GM21737 (cell line): Measurements from ENCODE around the gene FBXO41.

Experiments
- ATAC-seq: cut with Tn5 transposase; IDR thresholded peaks from one replicate; pipeline ENCODE4 v1.9.1; 2021; ENCODE audit warnings: mild to moderate bottlenecking, moderate library complexity; ENCODE audit not compliant: unreplicated experiment

The FBXO41 gene, protein sequence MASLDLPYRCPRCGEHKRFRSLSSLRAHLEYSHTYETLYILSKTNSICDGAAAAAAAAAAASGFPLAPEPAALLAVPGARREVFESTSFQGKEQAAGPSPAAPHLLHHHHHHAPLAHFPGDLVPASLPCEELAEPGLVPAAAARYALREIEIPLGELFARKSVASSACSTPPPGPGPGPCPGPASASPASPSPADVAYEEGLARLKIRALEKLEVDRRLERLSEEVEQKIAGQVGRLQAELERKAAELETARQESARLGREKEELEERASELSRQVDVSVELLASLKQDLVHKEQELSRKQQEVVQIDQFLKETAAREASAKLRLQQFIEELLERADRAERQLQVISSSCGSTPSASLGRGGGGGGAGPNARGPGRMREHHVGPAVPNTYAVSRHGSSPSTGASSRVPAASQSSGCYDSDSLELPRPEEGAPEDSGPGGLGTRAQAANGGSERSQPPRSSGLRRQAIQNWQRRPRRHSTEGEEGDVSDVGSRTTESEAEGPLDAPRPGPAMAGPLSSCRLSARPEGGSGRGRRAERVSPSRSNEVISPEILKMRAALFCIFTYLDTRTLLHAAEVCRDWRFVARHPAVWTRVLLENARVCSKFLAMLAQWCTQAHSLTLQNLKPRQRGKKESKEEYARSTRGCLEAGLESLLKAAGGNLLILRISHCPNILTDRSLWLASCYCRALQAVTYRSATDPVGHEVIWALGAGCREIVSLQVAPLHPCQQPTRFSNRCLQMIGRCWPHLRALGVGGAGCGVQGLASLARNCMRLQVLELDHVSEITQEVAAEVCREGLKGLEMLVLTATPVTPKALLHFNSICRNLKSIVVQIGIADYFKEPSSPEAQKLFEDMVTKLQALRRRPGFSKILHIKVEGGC

GRCh38 chr2:73284296-73285158 is at the start of gene FBXO41:
FBXO41 (minus strand) TSS chr2:73284478; CDS start chr2:73269630, 14,848 bp downstream.
- ATAC-seq = peak; percentile 71

GRCh38 chr2:73334045-73334444 is 49.8 kb upstream of the FBXO41 start:
- no peak for ATAC-seq

DNA sequence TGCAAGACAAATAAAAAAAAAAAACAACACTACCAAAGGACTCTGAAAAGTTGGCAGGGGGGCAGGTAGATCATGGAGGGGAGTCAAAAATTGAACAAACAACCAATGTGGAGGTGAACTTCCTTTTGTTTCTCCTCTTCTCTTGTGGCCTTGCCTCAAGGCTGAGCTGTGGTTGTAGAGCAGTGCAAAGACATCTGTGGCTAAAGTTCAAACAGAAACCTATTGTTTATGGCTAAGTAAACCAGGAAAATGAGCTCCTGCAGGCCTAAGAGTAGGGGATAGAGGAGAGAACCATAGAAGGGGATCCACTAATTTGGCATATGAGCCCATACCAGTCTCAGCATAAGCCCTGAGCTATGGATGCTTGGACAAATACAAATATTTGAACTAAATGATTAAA is 49.3 kb upstream of the FBXO41 start:
- ATAC-seq = no peak

DNA sequence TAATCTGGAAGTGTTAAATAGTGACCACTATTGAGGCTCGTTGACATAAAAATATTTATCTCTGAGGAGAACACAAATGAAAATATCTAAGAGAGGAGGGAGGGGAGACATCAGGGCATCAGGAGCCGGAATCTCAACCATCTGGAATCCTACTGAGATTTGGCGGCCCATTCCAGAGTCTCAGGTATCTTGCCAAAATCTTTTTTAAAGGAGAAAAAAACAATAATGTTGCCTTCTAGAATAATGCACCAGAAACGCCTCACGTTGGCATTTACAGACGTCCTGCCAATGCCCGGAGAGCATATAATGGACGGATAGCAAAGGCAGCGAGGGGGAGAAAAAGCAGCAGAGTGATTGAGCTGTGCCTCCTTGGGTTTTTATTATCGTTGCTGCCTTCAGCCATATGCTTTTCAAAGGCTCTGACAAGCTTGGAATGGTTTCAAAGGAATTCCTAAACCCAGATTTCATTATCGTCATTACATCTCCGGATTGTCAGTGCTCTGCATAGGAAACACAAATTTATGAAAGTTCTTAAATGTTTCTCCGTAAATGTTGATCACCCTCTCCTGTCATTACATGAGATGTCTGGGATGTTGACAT is 39.9 kb upstream of the FBXO41 start:
- no peak for ATAC-seq

DNA sequence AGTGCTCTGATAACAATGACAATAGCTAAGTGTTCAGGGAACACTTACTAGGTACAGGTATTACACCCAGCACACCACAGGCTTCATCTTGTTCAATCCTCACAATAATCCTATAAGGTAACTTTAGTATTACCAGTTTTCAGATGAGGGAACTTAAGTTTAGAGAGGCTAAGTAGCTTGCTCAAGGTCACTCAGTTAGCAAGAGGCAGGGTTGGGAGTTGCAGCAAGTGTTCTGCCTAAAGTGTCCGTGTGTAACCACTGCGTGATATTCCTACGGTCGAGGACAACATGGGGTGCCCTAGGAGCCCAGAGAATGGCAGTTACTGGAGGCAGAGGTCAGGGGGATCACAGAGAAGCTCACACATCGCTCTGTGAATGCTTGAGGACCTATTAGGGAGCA is 39.3 kb upstream of the FBXO41 start:
- no peak for ATAC-seq

- no peak for ATAC-seq
Measured at GRCh38 chr2:73314441-73314840, 30.2 kb upstream of the FBXO41 start.

GRCh38 chr2:73307720-73308119 is 23.4 kb upstream of the FBXO41 start:
- ATAC-seq = no peak

DNA sequence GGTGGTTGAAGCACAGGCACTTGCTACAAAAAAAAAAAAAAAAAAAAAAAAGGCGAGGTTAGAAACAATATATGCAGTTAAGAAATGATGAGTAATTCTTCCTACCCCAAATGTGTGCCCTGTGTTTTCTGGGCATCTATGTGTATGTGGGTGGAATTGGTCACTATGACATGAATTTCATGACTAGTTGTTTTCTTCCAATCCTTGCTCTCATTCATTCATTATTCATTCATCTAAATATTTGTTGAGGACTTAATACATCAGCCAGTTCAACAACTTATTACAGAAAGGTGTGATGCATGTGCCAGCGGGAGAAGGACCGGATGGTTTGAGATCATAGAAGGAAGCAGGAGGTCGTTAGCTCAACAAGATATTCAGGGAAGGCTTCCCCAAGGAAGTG is 17.4 kb upstream of the FBXO41 start:
- no peak for ATAC-seq

DNA sequence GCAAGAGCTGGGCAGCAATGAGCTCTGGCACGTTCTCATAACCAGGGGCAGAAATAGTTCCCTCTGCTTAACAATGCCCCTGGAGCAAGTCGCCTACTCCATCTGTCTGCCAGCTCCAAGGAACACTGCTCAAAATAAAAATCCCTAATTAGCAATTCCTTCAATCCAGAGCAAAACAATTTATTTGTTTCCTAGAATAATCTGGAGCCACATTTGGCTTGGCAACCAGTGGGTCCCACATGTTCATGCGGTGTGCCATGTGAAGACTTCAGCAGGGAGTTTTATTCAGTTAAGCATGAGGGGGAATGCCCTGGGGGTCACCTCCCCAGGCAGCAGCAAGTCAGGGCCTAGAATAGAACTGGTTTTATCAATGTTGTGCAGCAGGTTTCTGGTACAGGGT is 16.6 kb upstream of the FBXO41 start:
- no peak for ATAC-seq

GRCh38 chr2:73297586-73297985 is 13.3 kb upstream of the FBXO41 start:
- no peak for ATAC-seq

GRCh38 chr2:73297151-73297559 is 12.9 kb upstream of the FBXO41 start:
- no peak for ATAC-seq

- ATAC-seq = no peak
Measured at GRCh38 chr2:73295751-73296400, 11.6 kb upstream of the FBXO41 start.

GRCh38 chr2:73294239-73294638 is 10.0 kb upstream of the FBXO41 start:
- no peak for ATAC-seq

DNA sequence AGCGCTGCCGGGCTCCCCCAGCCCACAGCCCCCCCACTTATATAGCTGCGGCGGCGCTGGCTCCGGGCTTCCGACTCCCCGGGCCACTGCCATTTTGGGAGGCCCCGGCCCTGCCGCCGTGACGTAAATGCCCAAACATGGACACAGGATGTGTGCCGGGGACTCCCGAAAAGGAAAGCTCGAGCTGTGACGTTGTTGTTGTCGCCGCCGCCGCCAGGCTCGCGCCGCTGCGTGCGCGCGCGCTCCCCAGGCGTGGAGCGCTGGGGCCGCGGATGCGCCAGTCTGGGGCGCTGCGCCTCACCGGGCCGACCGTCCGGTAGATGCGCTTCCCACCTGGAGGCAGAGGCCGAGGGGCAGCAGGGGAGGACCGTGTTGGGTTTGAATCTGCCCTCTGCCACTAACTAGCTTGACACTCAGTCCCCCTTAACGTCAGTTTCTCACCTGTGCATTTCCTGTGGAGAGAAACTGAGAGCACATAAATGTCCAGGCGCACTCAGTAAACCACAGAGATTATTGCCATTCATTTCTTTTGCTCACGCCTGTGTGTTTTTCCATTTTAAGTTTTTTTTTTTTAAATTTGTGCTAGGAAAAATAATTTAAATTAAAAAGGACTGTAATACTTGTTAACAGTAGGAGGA is 9.4 kb upstream of the FBXO41 start, which contains the start of gene EGR4:
Gene EGR4 (minus strand): TSS at position 15 of the 638 bp plus-strand sequence. CDS start 231 bp downstream, outside the sequence.
- ATAC-seq = peak; percentile 87

DNA sequence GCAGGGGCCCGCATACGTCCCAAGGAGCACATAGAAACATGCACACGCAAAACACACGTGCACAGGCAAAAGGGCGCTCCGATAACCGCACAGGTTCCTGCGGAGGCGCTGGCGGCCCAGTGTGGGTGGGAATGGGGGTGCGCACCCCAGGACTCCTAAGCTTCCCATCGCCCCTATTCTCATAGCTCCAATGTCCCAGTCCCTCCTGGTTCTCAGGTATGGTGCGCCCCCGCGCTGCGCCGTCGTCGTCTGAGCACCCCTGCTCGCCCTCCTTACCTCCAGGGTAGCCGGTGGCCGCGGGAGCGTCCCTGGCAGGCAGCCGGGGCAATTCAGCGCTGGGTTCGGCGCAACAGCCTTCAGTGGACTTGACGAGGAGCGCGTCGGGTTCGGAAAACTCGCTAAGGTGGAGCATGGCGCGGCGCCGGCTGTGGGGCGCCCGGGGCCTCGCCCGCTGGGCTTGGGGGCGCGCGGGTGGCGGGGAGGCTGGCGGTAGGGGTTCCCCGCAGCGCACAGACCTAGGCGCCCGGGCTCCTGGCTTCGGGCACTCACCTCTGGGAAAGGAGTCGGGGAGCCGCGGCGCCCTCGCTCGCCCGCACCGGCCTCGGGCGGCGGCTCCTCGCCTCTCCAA is 8.7 kb upstream of the FBXO41 start:
- ATAC-seq = peak; percentile 11

GRCh38 chr2:73292316-73292905 is 8.1 kb upstream of the FBXO41 start:
- no peak for ATAC-seq

DNA sequence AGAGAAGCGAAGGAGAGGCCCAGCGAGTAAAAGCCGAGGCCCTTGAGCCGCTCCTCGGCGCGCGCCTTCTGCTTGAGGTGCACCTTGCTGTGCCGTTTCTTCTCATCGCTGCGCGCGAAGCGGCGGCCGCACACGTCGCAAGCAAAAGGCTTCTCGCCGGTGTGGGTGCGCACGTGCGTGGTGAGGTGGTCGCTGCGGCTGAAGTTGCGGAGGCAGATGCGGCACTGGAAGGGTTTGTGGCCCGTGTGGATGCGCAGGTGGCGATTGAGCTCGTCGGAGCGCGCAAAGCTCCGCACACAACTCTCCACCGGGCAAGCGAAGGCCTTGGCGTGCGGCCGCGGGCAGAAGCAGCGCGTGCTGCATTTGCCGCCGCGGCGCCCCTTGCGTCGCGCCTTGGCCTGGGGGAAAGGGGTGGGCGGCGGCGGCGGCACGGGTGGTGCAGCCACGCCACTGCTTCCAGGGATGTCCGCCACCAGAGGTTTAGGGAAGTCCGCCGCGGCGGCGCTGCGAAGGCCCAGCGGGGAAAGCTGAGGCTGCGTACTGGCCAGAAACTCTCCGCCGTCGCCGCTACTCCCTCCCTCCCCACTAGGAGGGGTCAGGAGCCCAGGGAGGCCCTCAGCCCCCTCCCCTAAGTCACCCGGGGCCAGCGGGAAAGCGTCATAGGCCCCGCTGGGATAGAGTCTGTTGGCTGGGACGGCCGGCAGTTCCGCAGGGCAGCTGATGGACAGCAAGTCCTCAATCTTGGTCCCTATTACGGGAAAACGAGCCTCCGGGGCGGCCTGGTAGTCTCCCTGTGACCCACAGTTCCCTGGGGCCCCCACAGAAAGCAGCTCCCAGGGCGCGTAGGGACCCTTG is 7.4 kb upstream of the FBXO41 start:
- ATAC-seq = no peak

GRCh38 chr2:73291093-73291460 is 6.8 kb upstream of the FBXO41 start:
- no peak for ATAC-seq
